ENCODE measurements around the gene PLGRKT.
A peak's percentile ranks its signal among the peaks of the same experiment; 100 is the strongest.

DNA sequence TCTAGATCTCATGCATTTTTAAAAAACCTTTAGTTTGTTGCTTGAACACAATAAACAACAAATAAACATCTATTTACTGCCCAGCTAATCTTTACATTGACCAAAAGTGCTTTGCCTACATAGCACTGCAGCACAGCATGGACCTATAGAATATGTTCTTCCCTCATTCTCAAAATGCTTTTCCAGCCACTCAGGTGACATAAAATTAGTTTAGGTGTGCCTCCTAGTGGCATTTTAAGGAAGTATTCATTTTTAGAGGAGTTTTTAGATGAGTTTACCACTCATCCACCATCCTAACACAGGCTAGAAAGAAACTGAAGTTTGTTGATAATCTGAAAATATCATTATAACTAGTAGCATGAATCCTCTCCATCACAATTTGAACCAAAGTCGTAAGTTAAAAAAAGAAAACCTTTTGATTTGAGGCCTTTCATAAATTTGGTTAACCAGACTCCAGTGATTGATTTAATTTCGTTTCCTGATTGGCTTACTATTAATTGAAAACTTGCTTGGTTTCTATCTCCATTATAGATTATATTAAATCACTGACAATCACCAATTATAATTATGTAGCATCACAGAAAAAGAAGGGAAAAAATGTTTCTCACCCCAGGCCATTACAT, 12.6 kb downstream of the PLGRKT start:
- TF ChIP-seq EZH2 (IDR thresholded peaks at IDR 0.05; ENCODE audit: low read depth, unreplicated experiment) (no peak), STAT1 (IDR thresholded peaks at IDR 0.05; ENCODE audit: unreplicated experiment) (no peak), POLR2AphosphoS5 (IDR thresholded peaks at IDR 0.05; ENCODE audit: low read depth) (no peak), EZH2phosphoT487 (IDR thresholded peaks at IDR 0.05; ENCODE audit: unreplicated experiment) (no peak), JUNB (IDR thresholded peaks at IDR 0.05; ENCODE audit: unreplicated experiment) (no peak), CREB1 (CRISPR knock-in tag; IDR thresholded peaks at IDR 0.05; ENCODE audit: low read depth) (no peak)
- TF ChIP-seq, protein P1, sequence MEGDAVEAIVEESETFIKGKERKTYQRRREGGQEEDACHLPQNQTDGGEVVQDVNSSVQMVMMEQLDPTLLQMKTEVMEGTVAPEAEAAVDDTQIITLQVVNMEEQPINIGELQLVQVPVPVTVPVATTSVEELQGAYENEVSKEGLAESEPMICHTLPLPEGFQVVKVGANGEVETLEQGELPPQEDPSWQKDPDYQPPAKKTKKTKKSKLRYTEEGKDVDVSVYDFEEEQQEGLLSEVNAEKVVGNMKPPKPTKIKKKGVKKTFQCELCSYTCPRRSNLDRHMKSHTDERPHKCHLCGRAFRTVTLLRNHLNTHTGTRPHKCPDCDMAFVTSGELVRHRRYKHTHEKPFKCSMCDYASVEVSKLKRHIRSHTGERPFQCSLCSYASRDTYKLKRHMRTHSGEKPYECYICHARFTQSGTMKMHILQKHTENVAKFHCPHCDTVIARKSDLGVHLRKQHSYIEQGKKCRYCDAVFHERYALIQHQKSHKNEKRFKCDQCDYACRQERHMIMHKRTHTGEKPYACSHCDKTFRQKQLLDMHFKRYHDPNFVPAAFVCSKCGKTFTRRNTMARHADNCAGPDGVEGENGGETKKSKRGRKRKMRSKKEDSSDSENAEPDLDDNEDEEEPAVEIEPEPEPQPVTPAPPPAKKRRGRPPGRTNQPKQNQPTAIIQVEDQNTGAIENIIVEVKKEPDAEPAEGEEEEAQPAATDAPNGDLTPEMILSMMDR (conservative IDR thresholded peaks at IDR 0.05; ENCODE audit: low read depth in 2 of 2): peak; percentile 76 to 83
- TF ChIP-seq, protein P2, sequence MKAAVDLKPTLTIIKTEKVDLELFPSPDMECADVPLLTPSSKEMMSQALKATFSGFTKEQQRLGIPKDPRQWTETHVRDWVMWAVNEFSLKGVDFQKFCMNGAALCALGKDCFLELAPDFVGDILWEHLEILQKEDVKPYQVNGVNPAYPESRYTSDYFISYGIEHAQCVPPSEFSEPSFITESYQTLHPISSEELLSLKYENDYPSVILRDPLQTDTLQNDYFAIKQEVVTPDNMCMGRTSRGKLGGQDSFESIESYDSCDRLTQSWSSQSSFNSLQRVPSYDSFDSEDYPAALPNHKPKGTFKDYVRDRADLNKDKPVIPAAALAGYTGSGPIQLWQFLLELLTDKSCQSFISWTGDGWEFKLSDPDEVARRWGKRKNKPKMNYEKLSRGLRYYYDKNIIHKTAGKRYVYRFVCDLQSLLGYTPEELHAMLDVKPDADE (IDR thresholded peaks at IDR 0.05): no peak
- TF ChIP-seq, protein P3, sequence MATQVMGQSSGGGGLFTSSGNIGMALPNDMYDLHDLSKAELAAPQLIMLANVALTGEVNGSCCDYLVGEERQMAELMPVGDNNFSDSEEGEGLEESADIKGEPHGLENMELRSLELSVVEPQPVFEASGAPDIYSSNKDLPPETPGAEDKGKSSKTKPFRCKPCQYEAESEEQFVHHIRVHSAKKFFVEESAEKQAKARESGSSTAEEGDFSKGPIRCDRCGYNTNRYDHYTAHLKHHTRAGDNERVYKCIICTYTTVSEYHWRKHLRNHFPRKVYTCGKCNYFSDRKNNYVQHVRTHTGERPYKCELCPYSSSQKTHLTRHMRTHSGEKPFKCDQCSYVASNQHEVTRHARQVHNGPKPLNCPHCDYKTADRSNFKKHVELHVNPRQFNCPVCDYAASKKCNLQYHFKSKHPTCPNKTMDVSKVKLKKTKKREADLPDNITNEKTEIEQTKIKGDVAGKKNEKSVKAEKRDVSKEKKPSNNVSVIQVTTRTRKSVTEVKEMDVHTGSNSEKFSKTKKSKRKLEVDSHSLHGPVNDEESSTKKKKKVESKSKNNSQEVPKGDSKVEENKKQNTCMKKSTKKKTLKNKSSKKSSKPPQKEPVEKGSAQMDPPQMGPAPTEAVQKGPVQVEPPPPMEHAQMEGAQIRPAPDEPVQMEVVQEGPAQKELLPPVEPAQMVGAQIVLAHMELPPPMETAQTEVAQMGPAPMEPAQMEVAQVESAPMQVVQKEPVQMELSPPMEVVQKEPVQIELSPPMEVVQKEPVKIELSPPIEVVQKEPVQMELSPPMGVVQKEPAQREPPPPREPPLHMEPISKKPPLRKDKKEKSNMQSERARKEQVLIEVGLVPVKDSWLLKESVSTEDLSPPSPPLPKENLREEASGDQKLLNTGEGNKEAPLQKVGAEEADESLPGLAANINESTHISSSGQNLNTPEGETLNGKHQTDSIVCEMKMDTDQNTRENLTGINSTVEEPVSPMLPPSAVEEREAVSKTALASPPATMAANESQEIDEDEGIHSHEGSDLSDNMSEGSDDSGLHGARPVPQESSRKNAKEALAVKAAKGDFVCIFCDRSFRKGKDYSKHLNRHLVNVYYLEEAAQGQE (IDR thresholded peaks at IDR 0.05; ENCODE audit: unreplicated experiment): no peak
